GM21423 (cell line): ENCODE data around the gene SMC3.
A peak's percentile ranks its signal among the peaks of the same experiment; 100 is the strongest.

ENCODE experiments used
- ATAC-seq: cut with Tn5 transposase; IDR thresholded peaks from one replicate; pipeline ENCODE4 v1.9.1; 2021; ENCODE audit warnings: mild to moderate bottlenecking, moderate library complexity; ENCODE audit not compliant: unreplicated experiment

Gene SMC3

GRCh38 chr10:110644598-110645462 lies 77.3 kb downstream of the SMC3 start:
- no peak for ATAC-seq

DNA sequence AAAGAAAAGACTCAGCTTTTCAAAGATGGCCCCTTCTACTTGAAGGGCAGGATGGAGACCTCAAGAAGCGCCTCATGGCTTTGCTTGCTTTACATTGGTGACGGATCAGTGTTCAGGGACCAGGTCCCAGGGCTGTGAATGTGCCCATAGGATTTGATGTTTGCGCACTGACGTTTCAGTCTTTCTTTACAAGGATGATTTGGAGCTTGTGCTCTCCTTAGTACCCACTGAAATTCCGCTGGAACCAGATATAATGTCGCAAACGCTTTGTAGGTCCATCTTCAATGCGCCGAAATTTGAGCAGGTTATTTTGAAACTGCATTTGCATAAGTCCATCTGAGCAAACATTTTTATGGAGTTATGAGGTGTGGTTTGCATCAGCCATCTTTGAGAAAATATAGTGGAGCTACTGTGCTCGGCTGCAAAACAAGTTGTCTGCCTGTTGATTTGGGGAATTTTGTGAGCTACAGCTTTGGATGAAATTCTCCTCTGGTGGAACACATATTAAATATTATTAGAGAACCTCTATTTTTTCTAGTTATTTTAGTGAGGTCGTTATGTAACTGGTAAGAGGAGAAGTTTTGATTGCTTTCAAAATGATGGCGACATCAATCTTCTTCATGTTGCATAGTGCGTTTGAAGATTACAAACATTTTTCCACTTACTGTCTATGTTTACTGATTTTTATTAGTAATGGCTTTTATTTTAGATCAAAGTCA lies 79.1 kb downstream of the SMC3 start:
- no peak for ATAC-seq

DNA sequence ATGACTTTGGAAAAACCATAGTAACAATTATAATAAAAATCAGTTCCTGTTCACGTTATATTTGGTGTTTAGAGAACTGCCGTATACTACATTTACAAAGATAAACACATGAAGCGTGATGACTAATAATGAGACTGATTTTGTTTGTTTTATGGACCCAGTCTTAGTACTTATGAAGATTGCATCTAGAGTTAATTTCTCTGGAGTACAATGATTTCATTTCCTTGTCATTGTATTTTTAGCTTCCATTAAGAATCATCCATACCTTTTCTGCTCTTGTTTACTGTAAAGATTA lies 79.6 kb downstream of the SMC3 start:
- no peak for ATAC-seq

DNA sequence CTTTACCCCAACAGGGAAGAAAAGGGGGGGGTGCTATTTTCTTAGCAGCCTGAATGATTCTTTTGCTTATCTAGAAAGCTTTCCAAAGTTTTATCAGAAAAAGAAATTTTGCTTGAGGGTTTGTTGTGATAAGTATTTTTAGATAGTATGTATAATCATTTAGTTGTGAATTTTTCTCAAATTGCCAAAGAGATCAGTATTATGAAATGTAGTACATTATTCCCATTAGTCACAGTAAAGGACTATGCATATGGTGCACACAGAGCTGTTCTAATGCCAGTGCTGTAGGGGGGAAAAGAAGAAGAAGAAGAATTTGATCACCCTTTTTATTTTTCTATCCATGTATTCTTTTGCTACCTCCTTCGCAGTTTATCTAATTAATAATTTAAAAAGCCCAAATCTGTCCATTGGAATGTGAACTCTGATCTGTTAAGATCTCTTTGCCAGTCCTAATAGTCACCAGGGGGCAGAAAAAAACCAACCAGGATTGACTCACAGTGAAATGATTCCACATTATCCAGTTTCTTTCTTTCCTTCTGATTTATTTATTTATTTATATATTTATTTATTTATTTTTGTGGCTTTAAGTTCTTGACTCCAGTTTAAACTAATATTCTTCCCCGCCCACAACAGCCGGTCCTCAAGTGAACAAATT lies 81.3 kb downstream of the SMC3 start:
- ATAC-seq, result no peak

DNA sequence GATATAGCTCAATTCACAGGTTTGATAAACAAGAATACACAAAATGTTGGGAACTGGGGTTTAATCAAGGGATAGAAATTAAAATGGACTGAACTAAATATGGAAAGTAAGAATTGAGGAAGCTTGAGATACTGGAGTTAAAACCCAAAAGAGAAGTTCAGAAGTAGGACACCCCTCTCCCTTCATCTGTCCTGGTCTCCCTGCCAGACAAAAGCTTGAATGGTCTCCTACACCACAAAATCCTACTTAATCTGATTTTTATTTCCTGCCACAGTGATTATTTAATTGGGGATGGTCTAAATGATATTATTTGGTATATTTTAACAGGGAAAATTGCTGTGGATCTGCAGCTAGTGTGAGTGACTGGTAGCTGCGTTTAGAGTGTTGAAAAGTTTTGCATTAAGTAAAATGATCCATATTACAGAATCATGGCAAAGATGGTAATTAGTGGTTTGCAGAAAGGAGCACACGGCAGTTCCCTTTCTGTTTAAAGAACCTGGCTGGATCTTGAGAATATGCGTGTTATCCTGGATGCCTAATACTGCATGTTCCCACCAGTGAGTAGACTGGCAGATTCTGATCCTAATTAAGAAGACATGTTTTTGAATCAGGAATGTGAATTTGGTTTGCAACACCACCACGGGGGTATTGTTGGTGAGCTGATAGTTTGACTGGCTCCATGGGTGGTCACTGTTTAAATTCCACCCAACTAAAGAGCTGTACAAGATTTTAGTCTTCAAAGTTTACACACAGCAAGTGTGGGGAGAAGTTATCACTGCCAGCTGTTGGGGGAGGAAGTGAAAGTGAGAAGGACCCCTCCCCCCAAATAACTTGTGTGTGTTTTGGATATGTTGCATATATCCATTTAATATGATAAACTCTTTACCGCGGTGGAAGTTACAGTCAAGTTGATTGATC lies 82.1 kb downstream of the SMC3 start:
- ATAC-seq, result no peak

- ATAC-seq, result no peak
Observed at GRCh38 chr10:110650265-110650668, 82.8 kb downstream of the SMC3 start.

- ATAC-seq, result peak; percentile 85
Observed at GRCh38 chr10:110651044-110651958, 83.8 kb downstream of the SMC3 start.

- no peak for ATAC-seq
Observed at GRCh38 chr10:110652475-110653118, 85.1 kb downstream of the SMC3 start.
